ENCODE data around the gene NDRG4.

GRCh38 chr16:58454178-58454577 is 45.8 kb upstream of the NDRG4 start:
- TF ChIP-seq CTCF (IDR thresholded peaks at IDR 0.05) (no peak), POLR2A (IDR thresholded peaks at IDR 0.05) (no peak)
